AG08395 (cell line): ENCODE measurements around the gene FRMD4A.
A peak's percentile ranks its signal among the peaks of the same experiment; 100 is the strongest.

Experiments used
- DNase-seq: peaks from one replicate; pipeline ENCODE4 v3.0.0; 2012; ENCODE audit warnings: mixed read lengths, low spot score

The FRMD4A gene

GRCh38 chr10:14016011-14016536, 314.6 kb downstream of the FRMD4A start:
- DNase-seq, result peak; percentile 24

- DNase-seq, result no peak
Measured at GRCh38 chr10:14014423-14014822, 316.3 kb downstream of the FRMD4A start.

- DNase-seq, result no peak
Measured at GRCh38 chr10:14010769-14011574, 319.8 kb downstream of the FRMD4A start.

GRCh38 chr10:14010101-14010558, 320.6 kb downstream of the FRMD4A start:
- peak; percentile 32 for DNase-seq

GRCh38 chr10:14009371-14010100, 321.2 kb downstream of the FRMD4A start:
- peak; percentile 45 for DNase-seq

GRCh38 chr10:14008740-14009080, 322.0 kb downstream of the FRMD4A start:
- no peak for DNase-seq

GRCh38 chr10:14004536-14004935, 326.2 kb downstream of the FRMD4A start:
- no peak for DNase-seq

GRCh38 chr10:14003517-14004184, 327.1 kb downstream of the FRMD4A start:
- no peak for DNase-seq

- no peak for DNase-seq
Measured at GRCh38 chr10:14001298-14002040, 329.3 kb downstream of the FRMD4A start.

GRCh38 chr10:13998163-13998835, 332.4 kb downstream of the FRMD4A start:
- no peak for DNase-seq

- no peak for DNase-seq
Measured at GRCh38 chr10:13997650-13998049, 333.1 kb downstream of the FRMD4A start.

- no peak for DNase-seq
Measured at GRCh38 chr10:13994932-13995331, 335.8 kb downstream of the FRMD4A start.

GRCh38 chr10:13993673-13994089, 337.0 kb downstream of the FRMD4A start:
- DNase-seq, result no peak

GRCh38 chr10:13993169-13993568, 337.6 kb downstream of the FRMD4A start:
- peak; percentile 48 for DNase-seq

- no peak for DNase-seq
Measured at GRCh38 chr10:13991353-13991752, 339.4 kb downstream of the FRMD4A start.

- DNase-seq, result peak; percentile 62
Measured at GRCh38 chr10:13990946-13991345, 339.8 kb downstream of the FRMD4A start.

GRCh38 chr10:13990392-13990805, 340.3 kb downstream of the FRMD4A start:
- DNase-seq, result peak; percentile 29

GRCh38 chr10:13989616-13990015, 341.1 kb downstream of the FRMD4A start:
- DNase-seq, result no peak

GRCh38 chr10:13987446-13987845, 343.3 kb downstream of the FRMD4A start:
- peak; percentile 58 for DNase-seq

GRCh38 chr10:13984647-13985155, 346.0 kb downstream of the FRMD4A start:
- peak; percentile 89 for DNase-seq

GRCh38 chr10:13983035-13983434, 347.7 kb downstream of the FRMD4A start:
- no peak for DNase-seq
